BE2C (cell line): ENCODE data around the gene CFTR.

Source experiments
- DNase-seq: peaks from one replicate; pipeline ENCODE4 v3.0.0-alpha.2; 2020
- H3K27me3 ChIP-seq: fragments of 250-450 bp; sonication (Bioruptor Pico); 2 replicates; pipeline ENCODE4 v1.5.1; 2020; ENCODE audit warnings: mild to moderate bottlenecking
- H3K36me3 ChIP-seq: fragments of 250-450 bp; sonication (Bioruptor Pico); 2 replicates; pipeline ENCODE4 v1.5.1; 2020; ENCODE audit warnings: mild to moderate bottlenecking
- H3K4me1 ChIP-seq: fragments of 250-450 bp; sonication (Bioruptor Pico); 2 replicates; pipeline ENCODE4 v1.5.1; 2020
- H3K4me3 ChIP-seq: 2 replicates; pipeline ENCODE4 v1.5.1; 2011; ENCODE audit warnings: low read depth, low read length
- H3K9me3 ChIP-seq: fragments of 250-450 bp; sonication (Bioruptor Pico); 2 replicates; pipeline ENCODE4 v1.5.1; 2020
- TF ChIP-seq, protein P1 (sequence below): IDR thresholded peaks from 2 replicates; pipeline ENCODE4 v1.5.1; 2012; ENCODE audit warnings: mild to moderate bottlenecking, low read depth, low read length

The CFTR gene

GRCh38 chr7:117686311-117686935 is 206.6 kb downstream of the CFTR start:
- H3K4me1 ChIP-seq: no peaks in the 10 kb centered on the region
- TF ChIP-seq, protein P1, sequence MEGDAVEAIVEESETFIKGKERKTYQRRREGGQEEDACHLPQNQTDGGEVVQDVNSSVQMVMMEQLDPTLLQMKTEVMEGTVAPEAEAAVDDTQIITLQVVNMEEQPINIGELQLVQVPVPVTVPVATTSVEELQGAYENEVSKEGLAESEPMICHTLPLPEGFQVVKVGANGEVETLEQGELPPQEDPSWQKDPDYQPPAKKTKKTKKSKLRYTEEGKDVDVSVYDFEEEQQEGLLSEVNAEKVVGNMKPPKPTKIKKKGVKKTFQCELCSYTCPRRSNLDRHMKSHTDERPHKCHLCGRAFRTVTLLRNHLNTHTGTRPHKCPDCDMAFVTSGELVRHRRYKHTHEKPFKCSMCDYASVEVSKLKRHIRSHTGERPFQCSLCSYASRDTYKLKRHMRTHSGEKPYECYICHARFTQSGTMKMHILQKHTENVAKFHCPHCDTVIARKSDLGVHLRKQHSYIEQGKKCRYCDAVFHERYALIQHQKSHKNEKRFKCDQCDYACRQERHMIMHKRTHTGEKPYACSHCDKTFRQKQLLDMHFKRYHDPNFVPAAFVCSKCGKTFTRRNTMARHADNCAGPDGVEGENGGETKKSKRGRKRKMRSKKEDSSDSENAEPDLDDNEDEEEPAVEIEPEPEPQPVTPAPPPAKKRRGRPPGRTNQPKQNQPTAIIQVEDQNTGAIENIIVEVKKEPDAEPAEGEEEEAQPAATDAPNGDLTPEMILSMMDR: no peak

GRCh38 chr7:117688126-117688525 is 208.3 kb downstream of the CFTR start:
- no peak for DNase-seq
- Histone ChIP-seq H3K27me3 (peaks cover 4% of the 10 kb centered on the region; the same call in 1 of the 2 replicates), H3K4me1 (no peaks in the 10 kb centered on the region), H3K9me3 (no peaks in the 10 kb centered on the region; the same call in 1 of the 2 replicates), H3K36me3 (no peaks in the 10 kb centered on the region), H3K4me3 (no peak overlapping the region)
- TF ChIP-seq, protein P1: no peak

More at GRCh38 chr7:117686311-117686935, 206.6 kb downstream of the CFTR start:
- H3K36me3 ChIP-seq: no peaks in the 10 kb centered on the region
- H3K27me3 ChIP-seq: peaks cover 14% of the 10 kb centered on the region
- no peak overlapping the region for H3K4me3 ChIP-seq
- DNase-seq: no peak
- H3K9me3 ChIP-seq: no peaks in the 10 kb centered on the region; the same call in 1 of the 2 replicates

DNA sequence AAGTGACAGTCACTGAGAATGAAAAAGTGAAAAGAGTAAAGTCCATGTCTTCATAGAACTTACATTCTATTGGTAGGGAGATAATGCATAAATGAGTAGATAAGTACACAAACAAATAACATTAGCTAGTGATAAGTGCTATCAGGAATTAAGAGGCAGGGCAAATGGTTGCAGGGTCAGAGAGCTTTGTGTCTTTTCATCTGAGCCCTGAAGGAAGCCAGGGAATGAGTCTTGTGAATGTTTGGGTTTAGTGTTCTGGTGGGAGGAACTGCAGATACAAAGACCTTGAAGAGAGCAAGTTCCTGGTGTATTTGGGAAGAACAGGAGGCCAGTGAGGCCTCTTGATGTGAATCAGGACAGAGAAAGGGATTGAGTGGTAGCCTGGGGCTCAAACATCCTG is 209.6 kb downstream of the CFTR start:
- no peaks in the 10 kb centered on the region; the same call in 1 of the 2 replicates for H3K9me3 ChIP-seq
- TF ChIP-seq, protein P1: no peak
- H3K27me3 ChIP-seq: no peaks in the 10 kb centered on the region; the same call in 1 of the 2 replicates
- no peak overlapping the region for H3K4me3 ChIP-seq
- DNase-seq: no peak
- H3K4me1 ChIP-seq: no peaks in the 10 kb centered on the region
- no peaks in the 10 kb centered on the region for H3K36me3 ChIP-seq

GRCh38 chr7:117690147-117690546 is 210.3 kb downstream of the CFTR start:
- no peak for DNase-seq
- no peaks in the 10 kb centered on the region; the same call in 1 of the 2 replicates for H3K27me3 ChIP-seq
- H3K36me3 ChIP-seq: no peaks in the 10 kb centered on the region
- TF ChIP-seq, protein P1: no peak
- no peaks in the 10 kb centered on the region for H3K4me1 ChIP-seq
- H3K9me3 ChIP-seq: no peaks in the 10 kb centered on the region; the same call in 1 of the 2 replicates
- H3K4me3 ChIP-seq: no peak overlapping the region

DNA sequence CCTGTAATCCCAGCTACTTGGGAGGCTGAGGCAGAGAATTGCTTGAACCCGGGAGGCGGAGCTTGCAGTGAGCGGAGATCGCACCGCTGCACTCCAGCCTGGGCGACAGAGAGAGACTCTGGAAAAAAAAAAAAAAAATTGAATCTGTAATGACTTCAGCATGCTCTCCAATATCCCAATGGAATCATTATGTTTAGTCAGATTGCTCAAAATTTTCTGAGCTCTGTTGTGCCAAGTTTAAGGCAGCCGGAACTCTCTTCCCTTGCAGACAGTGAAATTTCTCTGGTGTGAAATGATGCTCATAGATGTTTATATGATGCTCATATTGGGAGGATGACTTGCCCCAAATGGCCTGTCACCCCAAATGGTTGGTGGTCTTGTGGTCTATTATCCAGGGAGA is 212.5 kb downstream of the CFTR start:
- Histone ChIP-seq H3K4me1 (no peaks in the 10 kb centered on the region), H3K27me3 (no peaks in the 10 kb centered on the region), H3K9me3 (no peaks in the 10 kb centered on the region; the same call in 1 of the 2 replicates), H3K36me3 (no peaks in the 10 kb centered on the region), H3K4me3 (no peak overlapping the region)
- no peak for DNase-seq
- TF ChIP-seq, protein P1: no peak

- TF ChIP-seq, protein P1: no peak
- no peak overlapping the region for H3K4me3 ChIP-seq
- DNase-seq: no peak
- no peaks in the 10 kb centered on the region for H3K9me3 ChIP-seq
- no peaks in the 10 kb centered on the region for H3K4me1 ChIP-seq
- H3K27me3 ChIP-seq: no peaks in the 10 kb centered on the region
- no peaks in the 10 kb centered on the region for H3K36me3 ChIP-seq
Observed at GRCh38 chr7:117698018-117698417, 218.2 kb downstream of the CFTR start.
